ENCODE data around the gene RILP.

GRCh38 chr17:1623057-1623630, 26.5 kb downstream of the RILP start:
- TF ChIP-seq BHLHE40 (IDR thresholded peaks at IDR 0.05; ENCODE audit: borderline replicate concordance) (no peak), CTBP1 (IDR thresholded peaks at IDR 0.05; ENCODE audit: borderline replicate concordance) (no peak), SUZ12 (IDR thresholded peaks at IDR 0.05) (no peak), NFRKB (IDR thresholded peaks at IDR 0.05) (no peak), LEF1 (IDR thresholded peaks at IDR 0.05; ENCODE audit: borderline replicate concordance) (no peak), FOXK2 (IDR thresholded peaks at IDR 0.05) (no peak), TARDBP (IDR thresholded peaks at IDR 0.05) (no peak), SP1 (IDR thresholded peaks at IDR 0.05) (no peak), FOXA1 (IDR thresholded peaks at IDR 0.05) (no peak), ARNT (IDR thresholded peaks at IDR 0.05) (no peak), FOXM1 (IDR thresholded peaks at IDR 0.05; ENCODE audit: borderline replicate concordance) (no peak), ELF4 (IDR thresholded peaks at IDR 0.05) (no peak), L3MBTL2 (conservative IDR thresholded peaks at IDR 0.05) (no peak)

All from HEK293T (cell line).